ENCODE results near the gene SRSF10. TPM values are rescaled to one million over a fixed set of nuclear protein-coding genes. Genes with fewer than 3 reads are reported as not detected.

Gene SRSF10
- total RNA-seq, 1 experiment from 2014 or later = 96.2 TPM

- no peak overlapping the region for H3K4me2 ChIP-seq
- H4K20me1 ChIP-seq (ENCODE audit: insufficient read depth) = no peaks in the 10 kb centered on the region
- H3K9me3 ChIP-seq (ENCODE audit: insufficient read depth, low read depth) = no peaks in the 10 kb centered on the region
- H3K27ac ChIP-seq = no peak overlapping the region
- no peaks in the 10 kb centered on the region for H3K4me1 ChIP-seq (replicated peaks; ENCODE audit: insufficient read depth)
- no peaks in the 10 kb centered on the region for H3F3A ChIP-seq (ENCODE audit: insufficient read depth, low read depth)
- TF ChIP-seq EZH2 (IDR thresholded peaks at IDR 0.05; ENCODE audit: low read depth) = no peak
- no peak for TF ChIP-seq CTCF (conservative IDR thresholded peaks at IDR 0.05)
- no peak overlapping the region for H3K4me3 ChIP-seq
- intact Hi-C loops (cut with micrococcal nuclease; ENCODE audit: unreplicated experiment) = no loop called here
- no peaks in the 10 kb centered on the region for H3K9me2 ChIP-seq (ENCODE audit: insufficient read depth)
- H3K36me3 ChIP-seq (ENCODE audit: low read depth) = no peaks in the 10 kb centered on the region
- no peaks in the 10 kb centered on the region for H3K27me3 ChIP-seq (ENCODE audit: insufficient read depth, low read depth)
- H3K79me2 ChIP-seq (ENCODE audit: low read depth) = no peaks in the 10 kb centered on the region
- POLR2A ChIA-PET (ENCODE audit: unreplicated experiment) = interaction anchor here (0.6 kb wide), 2 partner anchors 132 to 733 kb away, joined by 4 to 10 read pairs; no protein-coding TSS in a partner anchor
- BruUV-seq (replicated peaks) = no TSS peak
- DNase-seq = no peak
- 0 out of 2 replicates have a peak overlapping the region, but pooled peaks have one; percentile 43 for H2AFZ ChIP-seq
- CTCF ChIA-PET = no interaction called here
These were observed 48.6 kb downstream of the SRSF10 start for GRCh38 chr1:23931491-23931880.

- no peaks in the 10 kb centered on the region for H3K9me3 ChIP-seq (ENCODE audit: insufficient read depth, low read depth)
- BruUV-seq (replicated peaks) = no TSS peak
- H3K79me2 ChIP-seq (ENCODE audit: low read depth) = no peaks in the 10 kb centered on the region
- no peak overlapping the region for H3K4me3 ChIP-seq
- intact Hi-C loops (cut with micrococcal nuclease; ENCODE audit: unreplicated experiment) = no loop called here
- no peaks in the 10 kb centered on the region for H3F3A ChIP-seq (ENCODE audit: insufficient read depth, low read depth)
- H3K4me2 ChIP-seq = no peak overlapping the region
- CTCF ChIA-PET = no interaction called here
- no peak overlapping the region for H3K27ac ChIP-seq
- no peaks in the 10 kb centered on the region for H4K20me1 ChIP-seq (ENCODE audit: insufficient read depth)
- POLR2A ChIA-PET (ENCODE audit: unreplicated experiment) = interaction anchor here (0.6 kb wide), 2 partner anchors 131 to 733 kb away, joined by 4 to 10 read pairs; no protein-coding TSS in a partner anchor
- no peaks in the 10 kb centered on the region for H3K27me3 ChIP-seq (ENCODE audit: insufficient read depth, low read depth)
- DNase-seq = no peak
- no peaks in the 10 kb centered on the region for H3K4me1 ChIP-seq (replicated peaks; ENCODE audit: insufficient read depth)
- H2AFZ ChIP-seq = 0 out of 2 replicates have a peak overlapping the region, but pooled peaks have one; percentile 43
- no peaks in the 10 kb centered on the region for H3K9me2 ChIP-seq (ENCODE audit: insufficient read depth)
- TF ChIP-seq EZH2 (IDR thresholded peaks at IDR 0.05; ENCODE audit: low read depth) (no peak), CTCF (conservative IDR thresholded peaks at IDR 0.05) (no peak)
- no peaks in the 10 kb centered on the region for H3K36me3 ChIP-seq (ENCODE audit: low read depth)
These were observed 49.2 kb downstream of the SRSF10 start for GRCh38 chr1:23930861-23931490.

- Histone ChIP-seq H2AFZ (no peak overlapping the region), H3F3A (ENCODE audit: insufficient read depth, low read depth) (no peaks in the 10 kb centered on the region), H3K79me2 (ENCODE audit: low read depth) (no peaks in the 10 kb centered on the region), H3K36me3 (ENCODE audit: low read depth) (no peaks in the 10 kb centered on the region), H3K27me3 (ENCODE audit: insufficient read depth, low read depth) (no peaks in the 10 kb centered on the region), H3K4me2 (no peak overlapping the region), H3K9me2 (ENCODE audit: insufficient read depth) (no peaks in the 10 kb centered on the region), H3K4me1 (replicated peaks; ENCODE audit: insufficient read depth) (no peaks in the 10 kb centered on the region), H3K4me3 (no peak overlapping the region), H3K9me3 (ENCODE audit: insufficient read depth, low read depth) (no peaks in the 10 kb centered on the region), H3K27ac (no peak overlapping the region), H4K20me1 (ENCODE audit: insufficient read depth) (no peaks in the 10 kb centered on the region)
- no TSS peak for BruUV-seq (replicated peaks)
- ChIA-PET CTCF (no interaction called here), POLR2A (ENCODE audit: unreplicated experiment) (no interaction called here)
- DNase-seq = no peak
- intact Hi-C loops (cut with micrococcal nuclease; ENCODE audit: unreplicated experiment) = no loop called here
- TF ChIP-seq EZH2 (IDR thresholded peaks at IDR 0.05; ENCODE audit: low read depth) (no peak), CTCF (conservative IDR thresholded peaks at IDR 0.05) (no peak)
These were observed 49.9 kb downstream of the SRSF10 start for GRCh38 chr1:23930270-23930669.
